GM19328 (cell line): Measurements from ENCODE around the gene ZNF335.

Experiments
- ATAC-seq: cut with Tn5 transposase; IDR thresholded peaks from one replicate; pipeline ENCODE4 v1.9.1; 2021; ENCODE audit warnings: mild to moderate bottlenecking, moderate library complexity; ENCODE audit not compliant: unreplicated experiment

Gene ZNF335, protein sequence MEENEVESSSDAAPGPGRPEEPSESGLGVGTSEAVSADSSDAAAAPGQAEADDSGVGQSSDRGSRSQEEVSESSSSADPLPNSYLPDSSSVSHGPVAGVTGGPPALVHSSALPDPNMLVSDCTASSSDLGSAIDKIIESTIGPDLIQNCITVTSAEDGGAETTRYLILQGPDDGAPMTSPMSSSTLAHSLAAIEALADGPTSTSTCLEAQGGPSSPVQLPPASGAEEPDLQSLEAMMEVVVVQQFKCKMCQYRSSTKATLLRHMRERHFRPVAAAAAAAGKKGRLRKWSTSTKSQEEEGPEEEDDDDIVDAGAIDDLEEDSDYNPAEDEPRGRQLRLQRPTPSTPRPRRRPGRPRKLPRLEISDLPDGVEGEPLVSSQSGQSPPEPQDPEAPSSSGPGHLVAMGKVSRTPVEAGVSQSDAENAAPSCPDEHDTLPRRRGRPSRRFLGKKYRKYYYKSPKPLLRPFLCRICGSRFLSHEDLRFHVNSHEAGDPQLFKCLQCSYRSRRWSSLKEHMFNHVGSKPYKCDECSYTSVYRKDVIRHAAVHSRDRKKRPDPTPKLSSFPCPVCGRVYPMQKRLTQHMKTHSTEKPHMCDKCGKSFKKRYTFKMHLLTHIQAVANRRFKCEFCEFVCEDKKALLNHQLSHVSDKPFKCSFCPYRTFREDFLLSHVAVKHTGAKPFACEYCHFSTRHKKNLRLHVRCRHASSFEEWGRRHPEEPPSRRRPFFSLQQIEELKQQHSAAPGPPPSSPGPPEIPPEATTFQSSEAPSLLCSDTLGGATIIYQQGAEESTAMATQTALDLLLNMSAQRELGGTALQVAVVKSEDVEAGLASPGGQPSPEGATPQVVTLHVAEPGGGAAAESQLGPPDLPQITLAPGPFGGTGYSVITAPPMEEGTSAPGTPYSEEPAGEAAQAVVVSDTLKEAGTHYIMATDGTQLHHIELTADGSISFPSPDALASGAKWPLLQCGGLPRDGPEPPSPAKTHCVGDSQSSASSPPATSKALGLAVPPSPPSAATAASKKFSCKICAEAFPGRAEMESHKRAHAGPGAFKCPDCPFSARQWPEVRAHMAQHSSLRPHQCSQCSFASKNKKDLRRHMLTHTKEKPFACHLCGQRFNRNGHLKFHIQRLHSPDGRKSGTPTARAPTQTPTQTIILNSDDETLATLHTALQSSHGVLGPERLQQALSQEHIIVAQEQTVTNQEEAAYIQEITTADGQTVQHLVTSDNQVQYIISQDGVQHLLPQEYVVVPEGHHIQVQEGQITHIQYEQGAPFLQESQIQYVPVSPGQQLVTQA (N-terminal part only)

DNA sequence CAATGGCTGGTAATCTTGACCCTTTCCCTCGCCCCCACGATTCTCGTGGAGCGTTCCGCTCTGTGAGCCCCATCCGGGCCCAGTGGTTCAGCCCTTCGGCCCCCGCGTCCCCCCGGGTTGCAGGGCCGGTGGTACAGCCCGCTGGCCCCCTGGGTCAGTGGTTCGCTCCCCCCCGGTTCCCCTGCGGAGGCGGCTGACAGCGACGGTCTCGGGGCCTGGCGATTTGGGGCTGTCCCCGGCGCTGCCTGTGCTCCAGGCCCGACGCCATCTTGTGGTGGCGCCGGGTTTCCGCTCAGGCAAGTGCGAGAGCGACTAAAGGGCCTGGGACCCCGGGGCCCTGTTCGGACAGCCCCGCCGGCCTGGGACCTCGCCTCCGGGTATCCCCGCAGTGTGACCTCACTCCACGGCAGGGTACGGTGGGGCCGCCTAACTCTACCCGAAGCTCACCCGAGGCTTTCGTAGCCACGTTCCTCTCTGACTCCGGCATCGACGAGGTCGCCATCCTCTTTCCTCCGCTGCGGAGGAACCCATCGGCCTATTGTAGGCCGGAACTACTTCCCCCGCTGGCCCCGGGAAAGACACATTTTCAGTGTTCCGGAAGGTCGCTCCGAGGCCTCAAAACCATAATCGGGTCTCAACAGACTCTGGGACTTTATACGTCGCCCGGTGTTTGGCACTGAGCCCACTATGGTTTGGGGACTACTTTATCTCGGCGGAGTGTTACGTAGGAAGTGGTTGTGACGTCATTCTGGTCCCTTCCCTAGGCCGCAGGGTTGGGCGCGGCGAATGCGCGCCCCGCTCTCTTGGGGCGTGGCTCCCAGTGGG, at the start of gene ZNF335:
Gene ZNF335 (minus strand): TSS at position 529 of the 825 bp plus-strand sequence. CDS start 793 bp downstream, outside the sequence.
- ATAC-seq, result peak; percentile 75

DNA sequence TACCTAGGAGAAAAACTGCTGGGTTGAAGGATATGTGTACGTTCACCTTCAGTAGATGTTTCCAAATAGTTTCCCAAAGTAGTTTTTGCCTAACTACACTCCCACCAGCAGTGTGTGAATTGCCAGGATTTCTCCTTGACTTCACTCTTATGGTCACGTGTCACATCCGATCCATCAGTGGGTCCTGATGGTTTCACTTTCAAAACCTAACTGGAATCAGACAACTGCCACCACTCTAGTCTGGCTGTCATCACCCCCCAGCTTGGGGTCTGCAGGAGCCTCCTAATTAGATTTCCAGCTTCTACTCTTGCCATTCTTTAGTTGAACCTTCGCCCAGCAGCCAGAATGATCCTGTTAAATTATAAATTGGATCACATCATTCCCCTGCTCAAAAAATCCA, 48.6 kb upstream of the ZNF335 start:
- ATAC-seq, result no peak

DNA sequence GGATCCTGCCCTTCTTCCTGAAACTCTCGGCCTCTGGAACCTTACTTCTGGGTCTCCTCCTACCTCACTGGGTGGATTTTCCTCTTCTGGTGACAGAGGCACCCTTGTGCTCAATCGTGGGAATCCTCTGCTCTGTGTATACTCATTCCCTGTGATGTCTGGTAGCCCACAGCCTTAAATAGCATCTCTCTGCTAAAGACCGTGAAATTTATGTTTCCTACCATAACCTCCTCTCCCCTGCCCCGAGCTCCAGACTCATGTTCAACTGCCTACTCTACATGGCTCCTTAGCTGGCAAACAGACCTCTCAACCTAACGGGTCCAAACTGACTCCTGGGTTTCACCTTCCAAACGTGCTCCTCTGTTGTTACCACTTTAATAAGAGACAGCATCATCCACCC, 46.6 kb upstream of the ZNF335 start:
- ATAC-seq, result no peak

DNA sequence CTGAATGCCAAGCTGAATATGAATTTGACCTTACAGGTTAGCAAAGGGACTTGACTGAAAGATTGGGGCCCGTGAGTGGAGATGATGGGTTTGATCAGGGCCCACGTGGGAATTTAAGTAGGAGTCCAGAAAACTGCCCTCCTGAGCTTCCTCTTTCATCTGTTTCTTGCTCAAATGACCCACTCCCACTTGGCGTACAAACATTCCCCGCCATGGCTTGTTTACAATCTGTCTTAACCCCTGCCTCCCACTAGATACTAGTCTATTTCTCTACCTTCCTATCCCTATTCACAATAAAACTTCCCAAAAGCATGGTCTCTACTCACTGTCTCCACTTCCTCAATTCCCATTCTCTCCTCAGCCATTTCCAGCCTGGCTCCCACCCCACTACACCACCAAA, 46.1 kb upstream of the ZNF335 start:
- no peak for ATAC-seq

DNA sequence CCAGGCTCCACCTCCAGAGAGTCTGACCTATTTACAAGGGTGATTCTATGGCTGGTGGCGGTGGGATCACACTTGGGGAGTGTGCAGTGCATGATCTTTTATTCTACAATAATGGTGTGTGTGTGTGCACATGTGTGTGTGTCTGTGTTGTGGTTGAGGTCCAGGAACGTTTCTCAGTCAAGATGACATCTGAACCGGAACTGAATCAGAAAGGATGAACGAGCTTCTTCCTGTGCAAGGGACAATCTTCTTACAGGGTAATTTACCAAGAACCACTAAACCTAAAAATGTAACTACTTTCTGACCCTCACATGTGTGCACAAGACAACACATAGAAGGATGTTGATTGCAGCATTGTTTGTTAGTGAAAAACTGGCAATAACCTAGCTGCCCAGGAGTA, 45.3 kb upstream of the ZNF335 start:
- ATAC-seq, result no peak

DNA sequence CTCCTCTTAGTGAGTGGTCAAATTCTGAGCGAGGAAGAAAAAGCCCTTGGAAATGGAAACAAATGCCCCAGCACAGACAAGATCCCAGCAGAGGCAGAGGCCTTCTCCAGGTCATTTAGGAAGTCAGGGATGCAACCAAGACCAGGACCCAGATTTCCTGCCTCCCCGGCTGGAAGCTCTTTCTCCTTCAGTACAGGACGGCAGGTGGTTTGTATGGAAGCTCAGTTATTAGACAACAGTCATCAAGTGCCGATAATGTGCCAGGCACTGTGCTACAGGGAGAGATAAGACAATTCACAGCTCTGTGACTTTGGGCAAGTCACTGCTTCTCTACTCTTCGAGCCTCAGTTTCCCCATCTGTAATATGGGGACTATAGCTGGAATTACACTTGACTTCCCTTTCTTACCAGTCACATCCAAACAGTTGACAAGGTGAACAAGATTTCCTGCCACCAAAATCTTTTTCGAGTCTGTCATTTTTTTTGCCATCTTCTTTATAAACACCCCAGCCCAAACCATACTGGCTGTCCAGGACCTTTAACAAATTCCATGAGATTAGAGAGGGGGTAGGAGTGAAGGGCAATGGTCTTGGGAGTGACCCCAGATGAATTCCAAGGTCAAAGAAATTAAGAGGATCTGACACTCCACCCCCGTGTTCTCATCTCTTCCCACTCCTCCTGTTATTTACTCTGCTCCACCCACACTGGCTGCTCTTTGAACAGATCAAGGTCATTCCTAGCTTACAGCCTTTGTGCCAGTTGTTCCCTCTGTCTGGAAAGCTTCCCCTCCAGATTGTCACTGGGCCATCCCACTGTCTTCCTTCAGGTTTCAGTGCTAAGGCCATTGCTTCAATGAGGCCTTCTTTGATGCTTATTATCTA, 42.8 kb upstream of the ZNF335 start:
- ATAC-seq, result no peak

DNA sequence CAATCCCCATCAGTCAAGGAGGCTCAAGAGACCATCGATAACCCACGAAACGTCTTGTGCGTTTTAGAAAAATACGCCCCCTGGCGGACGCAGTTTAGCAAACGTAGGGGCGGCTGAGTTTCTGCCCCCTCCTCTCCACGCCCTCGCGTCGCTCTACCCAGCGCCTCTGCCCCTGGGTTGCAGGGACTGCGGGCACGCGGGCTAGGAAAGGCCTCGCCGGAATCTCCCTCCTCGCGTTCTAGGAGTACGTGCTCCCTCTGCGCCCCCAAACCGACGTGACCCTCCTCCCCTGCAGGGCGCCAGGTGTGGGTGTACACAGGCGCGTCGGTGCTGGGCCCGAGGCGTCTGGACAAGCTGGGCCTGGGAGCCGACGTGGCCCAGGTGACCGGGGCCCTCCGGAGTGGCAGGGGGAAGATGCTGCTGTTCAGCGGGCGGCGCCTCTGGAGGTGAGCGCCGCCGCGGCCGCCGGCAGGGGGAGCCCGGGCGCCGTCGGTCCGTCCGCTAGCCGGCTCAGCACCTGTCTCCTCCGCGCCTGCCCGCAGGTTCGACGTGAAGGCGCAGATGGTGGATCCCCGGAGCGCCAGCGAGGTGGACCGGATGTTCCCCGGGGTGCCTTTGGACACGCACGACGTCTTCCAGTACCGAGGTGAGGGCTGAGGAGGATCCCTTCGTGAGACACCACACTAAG, 42.0 kb upstream of the ZNF335 start:
- ATAC-seq, result no peak

DNA sequence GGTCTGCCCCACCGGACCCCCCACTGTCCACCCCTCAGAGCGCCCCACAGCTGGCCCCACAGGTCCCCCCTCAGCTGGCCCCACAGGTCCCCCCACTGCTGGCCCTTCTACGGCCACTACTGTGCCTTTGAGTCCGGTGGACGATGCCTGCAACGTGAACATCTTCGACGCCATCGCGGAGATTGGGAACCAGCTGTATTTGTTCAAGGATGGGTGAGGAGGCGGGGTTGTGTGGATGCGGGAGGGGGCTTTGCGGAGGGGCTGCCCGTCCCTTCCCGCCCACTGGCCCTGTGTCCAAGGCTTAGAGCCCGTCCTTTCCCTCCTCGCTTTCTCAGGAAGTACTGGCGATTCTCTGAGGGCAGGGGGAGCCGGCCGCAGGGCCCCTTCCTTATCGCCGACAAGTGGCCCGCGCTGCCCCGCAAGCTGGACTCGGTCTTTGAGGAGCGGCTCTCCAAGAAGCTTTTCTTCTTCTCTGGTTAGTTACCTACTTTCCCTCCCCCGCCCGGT, 41.4 kb upstream of the ZNF335 start:
- no peak for ATAC-seq

DNA sequence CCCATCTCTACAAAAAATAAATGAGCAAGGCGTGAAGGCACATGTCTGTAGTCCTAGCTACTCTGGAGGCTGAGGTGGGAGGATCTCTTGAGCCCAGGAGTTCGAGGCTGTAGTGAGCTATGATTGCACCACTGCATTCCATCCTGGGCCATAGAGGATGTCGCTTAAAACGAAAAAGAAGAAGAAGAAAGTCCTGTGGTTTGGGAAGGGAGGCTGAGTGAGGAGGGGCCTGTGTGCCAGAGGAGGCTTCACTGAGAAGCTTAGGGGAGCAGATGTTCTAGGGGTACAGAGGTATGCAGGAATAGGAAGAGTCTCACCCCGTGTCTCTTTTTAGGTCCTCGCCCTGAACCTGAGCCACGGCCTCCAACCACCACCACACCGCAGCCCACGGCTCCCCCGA, 40.9 kb upstream of the ZNF335 start:
- ATAC-seq, result no peak

DNA sequence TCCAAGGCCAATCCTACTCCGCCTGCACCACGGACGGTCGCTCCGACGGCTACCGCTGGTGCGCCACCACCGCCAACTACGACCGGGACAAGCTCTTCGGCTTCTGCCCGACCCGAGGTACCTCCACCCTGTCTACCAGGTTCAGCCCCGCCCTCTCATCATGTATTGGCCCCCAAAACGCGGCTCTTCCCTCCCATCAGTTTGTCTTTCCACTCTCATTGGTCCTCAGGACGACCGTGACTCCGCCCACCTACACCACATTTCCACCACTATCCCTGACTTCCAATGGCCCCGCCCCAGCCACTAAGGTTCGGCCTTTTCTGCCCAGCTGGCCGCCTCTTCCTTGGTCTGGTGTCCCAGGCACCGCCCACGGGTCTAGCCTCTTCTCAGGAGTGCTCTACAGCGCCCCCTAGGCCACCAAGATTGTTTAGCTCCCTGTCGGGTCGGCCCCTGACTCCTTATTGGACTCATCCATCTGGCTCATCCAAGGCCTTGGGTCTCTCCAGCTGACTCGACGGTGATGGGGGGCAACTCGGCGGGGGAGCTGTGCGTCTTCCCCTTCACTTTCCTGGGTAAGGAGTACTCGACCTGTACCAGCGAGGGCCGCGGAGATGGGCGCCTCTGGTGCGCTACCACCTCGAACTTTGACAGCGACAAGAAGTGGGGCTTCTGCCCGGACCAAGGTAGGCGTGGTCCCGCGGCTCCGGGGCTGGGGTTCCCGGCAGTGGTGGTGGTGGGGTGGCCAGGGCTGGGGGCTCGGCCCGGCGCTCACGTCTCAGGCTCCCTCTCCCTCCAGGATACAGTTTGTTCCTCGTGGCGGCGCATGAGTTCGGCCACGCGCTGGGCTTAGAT, 39.9 kb upstream of the ZNF335 start:
- no peak for ATAC-seq

DNA sequence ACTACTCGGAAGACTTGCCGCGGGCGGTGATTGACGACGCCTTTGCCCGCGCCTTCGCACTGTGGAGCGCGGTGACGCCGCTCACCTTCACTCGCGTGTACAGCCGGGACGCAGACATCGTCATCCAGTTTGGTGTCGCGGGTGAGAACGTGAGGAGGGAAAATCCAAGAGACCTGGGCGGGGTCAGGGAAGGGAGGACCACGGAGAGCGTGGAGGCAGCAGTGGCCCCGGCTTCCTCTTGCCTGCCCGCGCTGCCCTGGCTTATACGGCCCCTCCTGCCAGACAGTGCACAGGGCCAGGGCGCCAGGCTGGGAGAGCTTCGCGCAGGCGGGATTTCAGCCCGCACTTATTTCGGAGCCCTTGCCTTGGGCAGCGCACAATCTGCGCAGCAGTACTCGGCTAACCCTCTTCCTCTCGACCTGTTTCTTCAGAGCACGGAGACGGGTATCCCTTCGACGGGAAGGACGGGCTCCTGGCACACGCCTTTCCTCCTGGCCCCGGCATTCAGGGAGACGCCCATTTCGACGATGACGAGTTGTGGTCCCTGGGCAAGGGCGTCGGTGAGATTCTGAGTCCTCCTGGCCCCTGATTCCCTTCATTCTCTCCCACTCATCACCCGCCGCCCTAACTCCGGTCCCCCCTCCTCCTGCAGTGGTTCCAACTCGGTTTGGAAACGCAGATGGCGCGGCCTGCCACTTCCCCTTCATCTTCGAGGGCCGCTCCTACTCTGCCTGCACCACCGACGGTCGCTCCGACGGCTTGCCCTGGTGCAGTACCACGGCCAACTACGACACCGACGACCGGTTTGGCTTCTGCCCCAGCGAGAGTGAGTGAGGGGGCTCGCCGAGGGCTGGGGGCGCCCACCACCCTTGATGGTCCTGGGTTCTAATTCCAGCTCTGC, 38.7 kb upstream of the ZNF335 start:
- ATAC-seq, result no peak

DNA sequence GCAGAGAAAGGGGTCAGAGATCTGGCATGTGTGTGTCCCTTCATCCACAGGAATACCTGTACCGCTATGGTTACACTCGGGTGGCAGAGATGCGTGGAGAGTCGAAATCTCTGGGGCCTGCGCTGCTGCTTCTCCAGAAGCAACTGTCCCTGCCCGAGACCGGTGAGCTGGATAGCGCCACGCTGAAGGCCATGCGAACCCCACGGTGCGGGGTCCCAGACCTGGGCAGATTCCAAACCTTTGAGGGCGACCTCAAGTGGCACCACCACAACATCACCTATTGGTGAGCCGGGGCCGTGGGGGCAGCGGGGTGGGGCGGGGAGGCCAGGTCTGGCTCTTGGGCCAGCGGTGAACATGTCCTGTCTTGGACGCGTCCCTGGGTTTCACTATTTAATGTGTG, 37.8 kb upstream of the ZNF335 start:
- ATAC-seq, result no peak

DNA sequence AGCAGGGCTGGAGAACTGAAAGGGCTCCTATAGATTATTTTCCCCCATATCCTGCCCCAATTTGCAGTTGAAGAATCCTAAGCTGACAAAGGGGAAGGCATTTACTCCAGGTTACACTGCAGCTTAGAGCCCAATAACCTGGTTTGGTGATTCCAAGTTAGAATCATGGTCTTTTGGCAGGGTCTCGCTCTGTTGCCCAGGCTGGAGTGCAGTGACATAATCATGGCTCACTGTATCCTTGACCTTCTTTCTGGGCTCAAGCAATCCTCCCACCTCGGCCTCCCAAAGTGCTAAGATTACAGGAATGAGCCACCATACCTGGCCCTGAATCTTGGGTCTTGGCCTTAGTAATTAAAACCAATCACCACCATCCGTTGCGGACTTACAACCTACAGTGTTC, 35.7 kb upstream of the ZNF335 start:
- ATAC-seq, result no peak

DNA sequence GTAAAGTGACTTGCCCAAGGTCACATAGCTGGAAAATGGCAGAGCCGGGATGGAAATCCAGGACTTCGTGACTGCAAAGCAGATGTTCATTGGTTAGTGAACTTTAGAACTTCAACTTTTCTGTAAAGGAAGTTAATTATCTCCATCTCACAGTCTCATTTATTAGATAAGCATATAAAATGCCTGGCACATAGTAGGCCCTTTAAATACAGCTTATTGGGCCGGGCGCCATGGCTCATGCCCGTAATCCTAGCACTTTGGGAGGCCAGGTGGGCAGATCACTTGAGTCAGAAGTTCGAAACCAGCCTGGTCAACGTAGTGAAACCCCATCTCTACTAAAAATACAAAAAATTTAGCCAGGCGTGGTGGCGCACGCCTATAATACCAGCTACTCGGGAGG, 35.0 kb upstream of the ZNF335 start:
- ATAC-seq, result no peak

DNA sequence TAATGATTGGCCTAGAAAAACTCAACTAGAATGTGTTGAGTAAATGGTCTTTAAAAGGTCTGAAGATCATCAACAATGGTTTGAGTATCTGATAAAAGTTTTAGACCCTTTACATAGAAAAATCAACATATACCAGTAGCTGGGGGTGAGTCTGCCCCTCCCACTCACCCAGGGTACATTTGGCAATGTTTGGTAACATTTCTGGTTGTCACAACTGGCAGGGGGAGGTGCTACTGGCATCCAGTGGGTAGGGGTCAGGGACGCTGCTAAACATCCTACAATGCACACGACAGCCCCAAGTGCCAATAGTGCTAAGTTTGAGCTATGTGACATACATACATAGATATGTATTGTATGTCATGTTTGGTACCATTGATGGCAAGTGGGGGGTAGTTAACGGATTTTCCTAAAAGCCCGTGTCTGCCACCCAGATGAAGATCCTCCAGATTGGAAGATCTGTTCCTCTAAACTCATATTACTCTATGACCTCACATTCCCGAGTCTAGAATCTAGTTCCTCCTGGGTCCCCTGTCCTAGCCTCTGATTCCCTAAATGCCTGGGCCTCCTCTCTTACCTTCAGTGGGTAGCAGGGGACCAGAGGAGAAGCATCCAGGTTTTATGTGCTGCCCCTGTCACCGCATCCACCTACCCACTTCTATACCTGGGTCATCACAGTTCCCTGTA, 34.2 kb upstream of the ZNF335 start:
- no peak for ATAC-seq

DNA sequence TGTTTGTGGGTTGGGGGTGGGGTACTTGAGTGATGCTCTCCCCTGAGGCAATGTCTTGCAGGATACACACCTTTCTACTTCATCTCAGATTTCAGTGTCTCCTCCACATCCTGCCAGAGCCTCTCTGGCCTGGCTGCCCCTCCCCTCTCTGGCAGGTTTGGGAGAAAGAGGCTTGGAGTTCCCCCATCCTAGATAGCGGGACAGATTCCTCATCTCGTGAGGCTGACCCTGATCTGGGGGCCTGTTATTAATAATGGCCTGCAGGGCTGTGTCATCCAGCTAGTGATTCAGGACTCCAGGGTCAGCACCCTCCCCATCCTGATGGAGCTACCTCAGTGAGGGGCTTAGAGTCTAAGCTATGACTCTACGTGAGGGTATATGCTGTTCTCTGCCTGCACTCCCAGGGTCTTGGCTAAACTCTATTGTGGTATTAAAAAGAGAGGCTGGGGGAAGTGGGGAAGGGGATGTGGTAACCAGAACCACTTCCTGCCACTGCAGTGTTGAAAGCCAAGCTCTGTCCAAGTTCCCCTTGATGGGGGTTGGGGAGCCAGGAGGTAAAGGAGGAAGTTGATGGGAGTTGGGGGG, 33.0 kb upstream of the ZNF335 start:
- no peak for ATAC-seq
